Small intestine (tissue), 7 donors: ENCODE data around the gene SART3. TPM values are rescaled to one million over a fixed set of nuclear protein-coding genes. Genes with fewer than 3 reads are reported as not detected.
"Not testable (repeated sequence)": the region's sequence is repeated elsewhere in the genome, so short reads cannot be mapped to it uniquely, and the experiment has no call there.

ENCODE experiments used
- DNase-seq, 2 donors: peaks; one replicate each; pipeline versions ENCODE4 v3.0.0 to v3.0.0-alpha.2; 2013
- FAIRE-seq: peaks from 2 replicates; lab custom pipeline; 2012; peaks lifted over from hg19 to GRCh38; lab: Jason Lieb, UNC
- H3K27ac ChIP-seq, 3 donors: one replicate each; pipeline ENCODE4 v1.5.1; 2013; ENCODE audit warnings: low read length in 2 of 3, mild to moderate bottlenecking in 2 of 3, control low read depth in 1 of 3, inconsistent platforms in 1 of 3, low read depth in 1 of 3, moderate library complexity in 1 of 3
- H3K27me3 ChIP-seq, 3 donors: one replicate each; pipeline ENCODE4 v1.6.1; 2013; ENCODE audit warnings: low read length in 3 of 3, inconsistent platforms in 1 of 3; ENCODE audit not compliant: control insufficient read depth in 3 of 3, insufficient read depth in 3 of 3
- H3K36me3 ChIP-seq, 3 donors: one replicate each; pipeline ENCODE4 v1.6.1; 2013; ENCODE audit warnings: low read length in 3 of 3, inconsistent platforms in 1 of 3, low read depth in 1 of 3, mild to moderate bottlenecking in 1 of 3, moderate library complexity in 1 of 3; ENCODE audit not compliant: control insufficient read depth in 3 of 3, insufficient read depth in 2 of 3
- H3K4me1 ChIP-seq, 3 donors: one replicate each; pipeline ENCODE4 v1.6.1; 2013; ENCODE audit warnings: low read length in 2 of 3, inconsistent platforms in 1 of 3, low read depth in 1 of 3, mild to moderate bottlenecking in 1 of 3, moderate library complexity in 1 of 3; ENCODE audit not compliant: control insufficient read depth in 3 of 3, insufficient read depth in 2 of 3
- H3K4me3 ChIP-seq, 3 donors: one replicate each; pipeline ENCODE4 v1.5.1; 2013; ENCODE audit warnings: low read length in 3 of 3, control low read depth in 1 of 3, inconsistent platforms in 1 of 3, low read depth in 1 of 3, mild to moderate bottlenecking in 1 of 3, moderate library complexity in 1 of 3
- H3K9me3 ChIP-seq, 2 donors: one replicate each; pipeline ENCODE4 v1.6.1; 2013; ENCODE audit warnings: low read depth in 1 of 2, low read length in 1 of 2; ENCODE audit not compliant: control insufficient read depth in 2 of 2, insufficient read depth in 1 of 2
- WGBS, 3 donors: extraction: QIAGEN DNeasy Blood & Tissue Kit; methylation state at CpG; one replicate each; pipeline ENCODE4 v1.1.7; 2013; 5-methylcytosine and 5-hydroxymethylcytosine counted together
- polyA plus RNA-seq, 4 donors: library from polyadenylated mRNA; stranded (reverse) in 3 of 4; unstranded in 1 of 4; fragments of 200-250 nt in 3 of 4; fragments of 120-200 nt in 1 of 4; gene quantifications; one replicate each; pipeline versions ENCODE4 v1.2.1 to v1.2.3, GENCODE V29; 2013
- donor health status: healthy with polysubstance abuse.
- donor health status: control.
- donor health status: control.
- donor health status: Bipolar disorder and iron deficiency.
- donor health status: healthy.

Gene SART3
- polyA plus RNA-seq, 4 donors: 15.9 to 52.3 (median 19.6) TPM

- H3K27me3 ChIP-seq: no peaks in the 10 kb centered on the region
- no peaks in the 10 kb centered on the region for H3K9me3 ChIP-seq
- peaks cover 0 to 2% (median 0%) of the 10 kb centered on the region in 3 donors for H3K36me3 ChIP-seq
- WGBS, 3 donors: 89 to 93% (median 90%) methylated on average over 25 of the region's 25 CpGs
- H3K27ac ChIP-seq: no peak overlapping the region
- no peaks in the 10 kb centered on the region for H3K4me1 ChIP-seq
- FAIRE-seq: no peak
- DNase-seq: no peak
- no peak overlapping the region for H3K4me3 ChIP-seq
These were observed 31.3 kb upstream of the SART3 start for GRCh38 chr12:108592033-108592909.

- FAIRE-seq (no peak), DNase-seq (no peak)
- H3K27me3 ChIP-seq: no peaks in the 10 kb centered on the region
- H3K4me1 ChIP-seq: no peaks in the 10 kb centered on the region
- H3K27ac ChIP-seq: no peak overlapping the region
- no peaks in the 10 kb centered on the region for H3K9me3 ChIP-seq
- WGBS, 3 donors: 83 to 85% (median 83%) methylated on average over 21 to 22 of the region's 22 CpGs
- no peak overlapping the region for H3K4me3 ChIP-seq
- peaks cover 0 to 2% (median 0%) of the 10 kb centered on the region in 3 donors for H3K36me3 ChIP-seq
These were observed 30.5 kb upstream of the SART3 start for GRCh38 chr12:108591267-108591980.

GRCh38 chr12:108590463-108590862 is 29.5 kb upstream of the SART3 start:
- WGBS, 3 donors: 86 to 93% (median 89%) methylated on average over 9 of the region's 9 CpGs
- not testable (repeated sequence) for H3K4me3 ChIP-seq, H3K36me3 ChIP-seq, H3K4me1 ChIP-seq, FAIRE-seq, H3K27ac ChIP-seq, H3K27me3 ChIP-seq, DNase-seq, H3K9me3 ChIP-seq

- Histone ChIP-seq H3K9me3 (no peaks in the 10 kb centered on the region), H3K4me1 (no peaks in the 10 kb centered on the region), H3K4me3 (no peak overlapping the region), H3K36me3 (peaks cover 0 to 2% (median 0%) of the 10 kb centered on the region in 3 donors), H3K27me3 (no peaks in the 10 kb centered on the region), H3K27ac (no peak overlapping the region)
- FAIRE-seq (no peak), DNase-seq (no peak)
- 54 to 60% (median 58%) methylated on average over 7 of the region's 7 CpGs for WGBS, 3 donors
These were observed 28.9 kb upstream of the SART3 start for GRCh38 chr12:108589840-108590229.

GRCh38 chr12:108589028-108589839 is 28.3 kb upstream of the SART3 start:
- no peaks in the 10 kb centered on the region for H3K9me3 ChIP-seq
- 40 to 46% (median 44%) methylated on average over 15 of the region's 15 CpGs for WGBS, 3 donors
- DNase-seq (no peak), FAIRE-seq (no peak)
- H3K36me3 ChIP-seq: peaks cover 0 to 2% (median 0%) of the 10 kb centered on the region in 3 donors
- H3K27ac ChIP-seq: peak overlapping the region in 1 of 3 donors; percentile 23
- no peaks in the 10 kb centered on the region for H3K4me1 ChIP-seq
- no peak overlapping the region for H3K4me3 ChIP-seq
- no peaks in the 10 kb centered on the region for H3K27me3 ChIP-seq

GRCh38 chr12:108587826-108588225 is 26.9 kb upstream of the SART3 start:
- H3K4me3 ChIP-seq: no peak overlapping the region
- no peaks in the 10 kb centered on the region for H3K27me3 ChIP-seq
- DNase-seq (no peak), FAIRE-seq (no peak)
- WGBS, 3 donors: 57 to 88% (median 58%) methylated on average over 2 to 4 of the region's 4 CpGs
- no peaks in the 10 kb centered on the region for H3K9me3 ChIP-seq
- H3K27ac ChIP-seq: no peak overlapping the region
- H3K4me1 ChIP-seq: no peaks in the 10 kb centered on the region
- H3K36me3 ChIP-seq: peaks cover 0 to 2% (median 0%) of the 10 kb centered on the region in 3 donors

GRCh38 chr12:108586306-108586705 is 25.3 kb upstream of the SART3 start:
- Histone ChIP-seq H3K27ac (no peak overlapping the region), H3K4me1 (no peaks in the 10 kb centered on the region), H3K36me3 (peaks cover 0 to 2% (median 0%) of the 10 kb centered on the region in 3 donors), H3K9me3 (no peaks in the 10 kb centered on the region), H3K4me3 (no peak overlapping the region), H3K27me3 (no peaks in the 10 kb centered on the region)
- WGBS, 3 donors: 85 to 90% (median 88%) methylated on average over 11 of the region's 11 CpGs
- DNase-seq (no peak), FAIRE-seq (no peak)

- no peaks in the 10 kb centered on the region for H3K4me1 ChIP-seq
- DNase-seq (no peak), FAIRE-seq (no peak)
- H3K36me3 ChIP-seq: no peaks in the 10 kb centered on the region
- H3K9me3 ChIP-seq: no peaks in the 10 kb centered on the region
- WGBS, 3 donors: 47 to 69% (median 52%) methylated on average over 4 of the region's 4 CpGs
- no peaks in the 10 kb centered on the region for H3K27me3 ChIP-seq
- H3K4me3 ChIP-seq: no peak overlapping the region
- H3K27ac ChIP-seq: no peak overlapping the region
These were observed 24.9 kb upstream of the SART3 start for GRCh38 chr12:108585864-108586263.
